IPS-18c (cell line): Measurements from ENCODE around the gene SLC38A10.

Experiments used
- H3K4me3 ChIP-seq: 2 replicates; pipeline ENCODE4 v1.7.0; 2013; ENCODE audit warnings: low read depth, mild to moderate bottlenecking, low read length, moderate library complexity; ENCODE audit not compliant: insufficient read depth
- H3K9me3 ChIP-seq: one replicate; pipeline ENCODE4 v1.6.1; 2013; ENCODE audit warnings: mild to moderate bottlenecking, low read length, moderate library complexity; ENCODE audit not compliant: control insufficient read depth, insufficient read depth

Gene SLC38A10

GRCh38 chr17:81273698-81274470 lies 21.2 kb downstream of the SLC38A10 start:
- no peaks in the 10 kb centered on the region for H3K9me3 ChIP-seq
- H3K4me3 ChIP-seq = no peak overlapping the region

- Histone ChIP-seq H3K4me3 (no peak overlapping the region), H3K9me3 (no peaks in the 10 kb centered on the region)
Observed at GRCh38 chr17:81272616-81273015, 22.5 kb downstream of the SLC38A10 start.

- Histone ChIP-seq H3K9me3 (no peaks in the 10 kb centered on the region), H3K4me3 (no peak overlapping the region)
Observed at GRCh38 chr17:81271226-81271625, 23.9 kb downstream of the SLC38A10 start.

GRCh38 chr17:81270279-81270678 lies 24.8 kb downstream of the SLC38A10 start:
- Histone ChIP-seq H3K9me3 (no peaks in the 10 kb centered on the region), H3K4me3 (no peak overlapping the region)

GRCh38 chr17:81267390-81268067 lies 27.6 kb downstream of the SLC38A10 start:
- Histone ChIP-seq H3K9me3 (no peaks in the 10 kb centered on the region), H3K4me3 (no peak overlapping the region)

GRCh38 chr17:81265576-81265975 lies 29.5 kb downstream of the SLC38A10 start:
- Histone ChIP-seq H3K9me3 (peaks cover 2% of the 10 kb centered on the region), H3K4me3 (no peak overlapping the region)

- Histone ChIP-seq H3K9me3 (peaks cover 2% of the 10 kb centered on the region), H3K4me3 (no peak overlapping the region)
Observed at GRCh38 chr17:81264640-81265039, 30.5 kb downstream of the SLC38A10 start.

- Histone ChIP-seq H3K4me3 (no peak overlapping the region), H3K9me3 (peaks cover 2% of the 10 kb centered on the region)
Observed at GRCh38 chr17:81263371-81264181, 31.5 kb downstream of the SLC38A10 start.

GRCh38 chr17:81261582-81262336 lies 33.3 kb downstream of the SLC38A10 start:
- H3K9me3 ChIP-seq = peaks cover 2% of the 10 kb centered on the region

GRCh38 chr17:81261096-81261495 lies 34.0 kb downstream of the SLC38A10 start:
- H3K9me3 ChIP-seq = peaks cover 2% of the 10 kb centered on the region
- H3K4me3 ChIP-seq = no peak overlapping the region

More at GRCh38 chr17:81261582-81262336, 33.3 kb downstream of the SLC38A10 start:
- H3K4me3 ChIP-seq = no peak overlapping the region

GRCh38 chr17:81260641-81261040 lies 34.5 kb downstream of the SLC38A10 start:
- H3K9me3 ChIP-seq = peaks cover 2% of the 10 kb centered on the region
- H3K4me3 ChIP-seq = no peak overlapping the region

GRCh38 chr17:81260171-81260570 lies 34.9 kb downstream of the SLC38A10 start:
- Histone ChIP-seq H3K4me3 (no peak overlapping the region), H3K9me3 (peaks cover 2% of the 10 kb centered on the region)

- Histone ChIP-seq H3K9me3 (peaks cover 2% of the 10 kb centered on the region), H3K4me3 (no peak overlapping the region)
Observed at GRCh38 chr17:81259058-81259605, 36.0 kb downstream of the SLC38A10 start.

- H3K4me3 ChIP-seq = no peak overlapping the region
Observed at GRCh38 chr17:81258292-81258691, 36.8 kb downstream of the SLC38A10 start.

GRCh38 chr17:81257533-81257932 lies 37.6 kb downstream of the SLC38A10 start:
- Histone ChIP-seq H3K4me3 (no peak overlapping the region), H3K9me3 (peaks cover 2% of the 10 kb centered on the region)

More at GRCh38 chr17:81258292-81258691, 36.8 kb downstream of the SLC38A10 start:
- peaks cover 2% of the 10 kb centered on the region for H3K9me3 ChIP-seq

GRCh38 chr17:81256616-81257015 lies 38.5 kb downstream of the SLC38A10 start:
- H3K9me3 ChIP-seq = peaks cover 2% of the 10 kb centered on the region
- H3K4me3 ChIP-seq = no peak overlapping the region
